HG03159 (cell line): Measurements from ENCODE around the gene IMMP2L.
"Not testable (repeated sequence)": the region's sequence is repeated elsewhere in the genome, so short reads cannot be mapped to it uniquely, and the experiment has no call there.

Source experiments
- ATAC-seq: cut with Tn5 transposase; IDR thresholded peaks from one replicate; pipeline ENCODE4 v1.9.1; 2021; ENCODE audit warnings: mild to moderate bottlenecking, moderate library complexity; ENCODE audit not compliant: unreplicated experiment

IMMP2L gene

GRCh38 chr7:111510584-111511378 lies 51.5 kb downstream of the IMMP2L start:
- no peak for ATAC-seq

GRCh38 chr7:111510062-111510461 lies 52.2 kb downstream of the IMMP2L start:
- ATAC-seq = no peak

GRCh38 chr7:111509288-111509687 lies 53.0 kb downstream of the IMMP2L start:
- no peak for ATAC-seq

GRCh38 chr7:111508387-111508786 lies 53.9 kb downstream of the IMMP2L start:
- ATAC-seq = no peak

DNA sequence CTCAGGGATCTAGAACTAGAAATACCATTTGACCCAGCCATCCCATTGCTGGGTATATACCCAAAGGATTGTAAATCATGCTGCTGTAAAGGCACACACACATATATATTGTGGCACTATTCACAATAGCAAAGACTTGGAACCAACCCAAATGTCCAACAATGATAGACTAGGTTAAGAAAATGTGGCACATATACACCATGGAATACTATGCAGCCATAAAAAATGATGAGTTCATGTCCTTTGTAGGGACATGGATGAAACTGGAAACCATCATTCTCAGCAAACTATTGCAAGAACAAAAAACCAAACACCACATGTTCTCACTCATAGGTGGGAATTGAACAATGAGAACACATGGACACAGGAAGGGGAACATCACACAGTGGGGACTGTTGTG lies 56.9 kb downstream of the IMMP2L start:
- ATAC-seq = not testable (repeated sequence)

DNA sequence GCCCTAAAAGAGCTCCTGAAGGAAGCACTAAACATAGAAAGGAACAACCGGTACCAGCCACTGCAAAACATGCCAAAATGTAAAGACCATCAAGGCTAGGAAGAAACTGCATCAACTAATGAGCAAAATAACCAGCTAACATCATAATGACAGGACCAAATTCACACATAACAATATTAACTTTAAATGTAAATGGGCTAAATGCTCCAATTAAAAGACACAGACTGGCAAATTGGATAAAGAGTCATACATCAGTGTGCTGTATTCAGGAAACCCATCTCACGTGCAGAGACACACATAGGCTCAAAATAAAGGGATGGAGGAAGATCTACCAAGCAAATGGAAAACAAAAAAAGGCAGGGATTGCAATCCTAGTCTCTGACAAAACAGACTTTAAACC lies 60.5 kb downstream of the IMMP2L start:
- ATAC-seq = not testable (repeated sequence)

- ATAC-seq = no peak
Measured at GRCh38 chr7:111499027-111499426, 63.3 kb downstream of the IMMP2L start.

- ATAC-seq = no peak
Measured at GRCh38 chr7:111498391-111499007, 63.8 kb downstream of the IMMP2L start.

DNA sequence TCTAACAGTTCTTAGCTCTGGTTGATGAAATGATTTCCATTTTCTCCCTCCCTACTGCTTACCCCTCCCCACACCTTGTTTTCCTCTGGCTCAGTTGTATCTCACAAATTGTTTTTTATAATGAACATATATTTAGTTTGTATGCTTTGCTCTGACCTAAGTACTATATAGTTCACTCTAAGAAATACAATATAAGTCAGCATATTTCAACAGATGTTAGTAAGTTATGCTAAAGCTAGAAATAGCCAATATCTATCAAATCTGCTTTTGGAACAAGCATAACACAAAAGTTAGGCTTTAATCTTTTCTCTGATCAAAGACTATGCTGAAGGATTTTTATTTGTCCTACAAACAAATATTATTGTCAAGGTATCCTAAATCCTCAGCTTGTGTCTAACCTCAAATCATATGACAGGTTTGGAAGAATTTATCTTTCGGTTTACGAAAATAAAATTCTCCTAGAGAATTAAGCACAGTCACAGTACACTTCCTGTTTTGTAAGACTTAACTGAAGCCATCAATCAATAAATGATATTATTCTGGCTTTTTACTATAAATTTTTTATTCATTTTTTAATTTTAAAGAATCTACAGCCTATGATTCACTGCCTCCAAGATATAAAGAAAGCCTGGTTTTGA lies 67.0 kb downstream of the IMMP2L start:
- no peak for ATAC-seq

DNA sequence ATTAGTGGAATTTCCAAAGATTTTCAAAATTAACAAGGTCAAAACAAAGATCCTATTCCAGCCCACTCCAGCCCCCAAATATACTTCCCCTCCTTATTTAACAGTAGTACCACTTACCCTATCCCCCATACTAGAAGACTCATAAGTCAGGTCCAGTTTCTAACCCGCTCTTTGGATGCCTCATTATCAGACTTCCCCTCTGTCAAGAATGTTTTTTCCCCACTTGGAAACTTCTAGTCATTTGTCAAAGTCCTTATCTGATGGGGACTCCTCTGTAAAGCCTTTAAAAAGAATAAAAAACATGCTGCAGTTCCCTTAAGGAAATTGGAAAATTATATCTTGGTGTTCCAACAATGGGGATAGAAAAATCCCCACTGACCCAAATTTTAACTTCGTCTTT lies 70.1 kb downstream of the IMMP2L start:
- no peak for ATAC-seq

- ATAC-seq = peak; percentile 73
Measured at GRCh38 chr7:111486472-111487142, 75.7 kb downstream of the IMMP2L start.

GRCh38 chr7:111485701-111486380 lies 76.5 kb downstream of the IMMP2L start:
- ATAC-seq = no peak

DNA sequence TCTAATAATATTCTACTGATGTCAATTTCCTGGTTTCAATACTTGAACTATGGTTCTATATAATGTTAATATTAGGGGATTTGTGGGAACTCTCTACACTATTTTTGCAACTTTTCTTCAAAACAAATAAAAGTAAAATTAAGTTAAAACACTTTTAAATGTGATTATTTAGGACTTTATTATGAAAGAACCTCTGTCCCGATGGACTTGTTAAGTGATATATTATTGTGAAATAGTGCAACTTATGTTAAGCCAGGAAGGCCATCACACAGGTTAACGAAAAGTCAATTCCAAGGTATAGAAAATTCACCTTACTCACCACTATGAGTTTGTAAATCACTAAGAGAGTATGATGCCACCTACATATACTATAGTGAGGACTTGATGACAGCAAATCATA lies 79.2 kb downstream of the IMMP2L start:
- ATAC-seq = no peak

DNA sequence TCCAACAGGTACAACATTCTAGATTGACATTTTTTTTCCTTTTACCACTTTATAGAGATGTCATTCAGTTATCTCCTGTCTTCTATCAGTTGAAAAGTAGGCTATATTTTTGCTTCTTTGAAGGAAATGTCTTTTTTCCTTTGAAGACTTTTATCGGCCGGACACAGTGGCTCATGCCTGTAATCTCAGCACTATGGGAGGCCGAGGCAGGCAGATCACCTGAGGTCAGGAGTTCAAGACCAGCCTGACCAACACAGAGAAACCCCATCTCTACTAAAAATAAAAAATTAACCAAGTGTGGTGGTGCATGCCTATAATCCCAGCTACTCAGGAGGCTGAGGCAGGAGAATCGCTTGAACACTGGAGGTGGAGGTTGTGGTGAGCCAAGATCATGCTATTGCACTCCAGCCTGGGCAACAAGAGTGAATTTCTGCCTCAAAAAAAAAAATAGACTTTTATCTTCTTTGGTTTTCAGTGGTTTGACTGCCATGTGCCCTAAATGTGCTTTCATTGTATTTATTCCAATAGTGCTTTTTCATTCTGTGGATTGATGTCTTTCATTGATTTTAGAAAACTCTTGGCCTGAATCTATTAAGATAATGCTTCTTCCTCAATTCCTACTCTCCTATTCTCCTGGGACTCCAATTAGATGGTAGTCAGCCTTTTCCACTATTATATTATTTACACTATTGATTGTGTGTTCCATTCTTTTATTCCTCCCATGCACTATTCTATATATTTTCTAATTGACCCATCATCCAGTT lies 84.6 kb downstream of the IMMP2L start:
- no peak for ATAC-seq

GRCh38 chr7:111476586-111477293 lies 85.6 kb downstream of the IMMP2L start:
- ATAC-seq = no peak

DNA sequence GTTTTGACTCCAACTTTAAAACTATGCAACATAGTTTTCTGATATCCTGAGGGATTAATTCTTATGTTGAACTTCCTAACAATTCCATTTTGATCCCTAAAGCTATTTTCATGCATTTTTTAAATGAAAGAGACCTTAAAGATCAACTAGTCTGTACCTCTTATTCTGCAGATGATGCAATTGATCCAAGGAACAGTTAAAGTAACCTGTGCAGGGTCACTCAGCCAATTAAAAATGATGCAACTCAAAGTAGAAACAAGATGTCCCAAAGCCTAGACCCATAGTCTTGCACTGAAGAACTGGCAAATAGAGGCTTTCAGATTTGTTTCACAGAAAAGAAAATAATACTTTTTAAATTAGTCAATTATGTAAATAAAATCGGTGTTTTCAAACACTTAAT lies 86.3 kb downstream of the IMMP2L start:
- ATAC-seq = no peak

GRCh38 chr7:111475419-111475748 lies 86.9 kb downstream of the IMMP2L start:
- ATAC-seq = no peak

DNA sequence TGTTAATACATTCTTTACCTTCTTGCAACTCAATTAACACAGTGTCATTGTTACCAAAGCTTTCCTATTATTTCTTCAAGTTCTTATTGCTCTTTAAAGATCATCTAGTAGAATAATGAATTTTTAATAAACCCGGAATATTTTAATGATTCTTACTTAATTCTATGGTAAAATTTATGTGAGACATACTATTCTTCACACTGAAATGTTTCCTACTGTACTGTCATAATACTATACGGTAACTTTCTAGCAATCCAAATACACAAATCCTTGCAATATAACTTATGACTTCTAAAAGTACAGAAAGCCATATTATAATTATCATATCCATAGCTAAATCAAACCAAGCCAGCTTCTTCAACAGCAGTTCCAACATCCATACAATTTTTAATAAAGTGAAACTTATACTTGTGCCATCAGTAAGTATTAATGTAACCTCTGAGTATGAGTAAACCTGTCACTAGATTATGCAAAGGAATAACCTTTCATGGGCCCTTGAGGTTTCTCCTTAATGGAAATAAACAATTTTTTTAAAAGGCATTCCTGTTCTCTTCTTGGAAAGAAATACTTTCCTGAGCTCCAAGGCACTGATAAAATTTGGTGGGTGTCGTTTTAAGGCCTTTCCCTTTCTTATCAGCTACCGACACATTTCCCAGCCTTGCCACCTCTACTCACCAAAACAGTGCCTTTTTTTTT lies 87.4 kb downstream of the IMMP2L start:
- ATAC-seq = no peak
